Trophoblast cell (in vitro differentiated cells and primary cell): Measurements from ENCODE around the gene IMPDH1.

ENCODE experiments used
- DNase-seq, 2 donors: peaks; one replicate each; pipeline ENCODE4 v3.0.0-alpha.2; 2016
- H2AFZ ChIP-seq: 2 replicates; pipeline ENCODE4 v1.6.1; 2013; ENCODE audit warnings: low read length, moderate library complexity, mild to moderate bottlenecking; ENCODE audit not compliant: insufficient read depth, poor library complexity
- H2AK5ac ChIP-seq: 2 replicates; pipeline ENCODE4 v1.6.1; 2013; ENCODE audit warnings: mild to moderate bottlenecking, low read length
- H2BK120ac ChIP-seq: 2 replicates; pipeline ENCODE4 v1.6.1; 2013; ENCODE audit warnings: low read length, mild to moderate bottlenecking, moderate library complexity; ENCODE audit not compliant: insufficient read depth, poor library complexity
- H2BK12ac ChIP-seq: 2 replicates; pipeline ENCODE4 v1.6.1; 2013; ENCODE audit warnings: mild to moderate bottlenecking, low read length, moderate library complexity
- H2BK5ac ChIP-seq: 2 replicates; pipeline ENCODE4 v1.6.1; 2013; ENCODE audit warnings: low read length, low read depth, moderate library complexity, mild to moderate bottlenecking; ENCODE audit not compliant: poor library complexity
- H3K14ac ChIP-seq: 2 replicates; pipeline ENCODE4 v1.6.1; 2013; ENCODE audit warnings: mild to moderate bottlenecking, low read length
- H3K18ac ChIP-seq: 2 replicates; pipeline ENCODE4 v1.6.1; 2013; ENCODE audit warnings: mild to moderate bottlenecking, low read length
- H3K23ac ChIP-seq: 2 replicates; pipeline ENCODE4 v1.6.1; 2013; ENCODE audit warnings: low read length
- H3K27ac ChIP-seq: 2 replicates; pipeline ENCODE4 v1.5.1; 2013; ENCODE audit warnings: low read depth, mild to moderate bottlenecking, inconsistent platforms, low read length, moderate library complexity
- H3K27me3 ChIP-seq: 2 replicates; pipeline ENCODE4 v1.6.1; 2013; ENCODE audit warnings: inconsistent platforms, mild to moderate bottlenecking, low read length, moderate library complexity; ENCODE audit not compliant: insufficient read depth
- H3K36me3 ChIP-seq, 2 experiments: 1 replicate in 1 of 2; 2 replicates in 1 of 2; pipeline ENCODE4 v1.6.1; 2013; ENCODE audit warnings: low read length in 2 of 2, mild to moderate bottlenecking in 2 of 2, moderate library complexity in 1 of 2; ENCODE audit not compliant: insufficient read depth in 2 of 2, control insufficient read depth in 1 of 2
- H3K4ac ChIP-seq: 2 replicates; pipeline ENCODE4 v1.6.1; 2013; ENCODE audit warnings: low read depth, mild to moderate bottlenecking, low read length, moderate library complexity
- H3K4me1 ChIP-seq, 2 experiments: 1 replicate in 1 of 2; 2 replicates in 1 of 2; pipeline ENCODE4 v1.6.1; 2013; ENCODE audit warnings: low read length in 2 of 2, mild to moderate bottlenecking in 2 of 2, moderate library complexity in 1 of 2; ENCODE audit not compliant: insufficient read depth in 2 of 2, control insufficient read depth in 1 of 2
- H3K4me2 ChIP-seq: 2 replicates; pipeline ENCODE4 v1.6.1; 2013; ENCODE audit warnings: inconsistent platforms, mild to moderate bottlenecking, low read length, moderate library complexity
- H3K4me3 ChIP-seq: 2 replicates; pipeline ENCODE4 v1.5.1; 2013; ENCODE audit warnings: mild to moderate bottlenecking, low read depth, low read length, inconsistent platforms
- H3K79me1 ChIP-seq: one replicate; pipeline ENCODE4 v1.6.1; 2013; ENCODE audit warnings: low read length
- H3K79me2 ChIP-seq: 2 replicates; pipeline ENCODE4 v1.6.1; 2013; ENCODE audit warnings: low read length, mild to moderate bottlenecking; ENCODE audit not compliant: control insufficient read depth, insufficient read depth, poor library complexity
- H3K9ac ChIP-seq: 2 replicates; pipeline ENCODE4 v1.6.1; 2013; ENCODE audit warnings: mild to moderate bottlenecking, low read length
- H3K9me3 ChIP-seq: 2 replicates; pipeline ENCODE4 v1.6.1; 2013; ENCODE audit warnings: low read depth, mild to moderate bottlenecking, control low read depth, inconsistent platforms, low read length; ENCODE audit not compliant: insufficient read depth
- H4K12ac ChIP-seq: 2 replicates; pipeline ENCODE4 v1.6.1; 2013; ENCODE audit warnings: low read depth, mild to moderate bottlenecking, low read length, moderate library complexity
- H4K8ac ChIP-seq: 2 replicates; pipeline ENCODE4 v1.6.1; 2013; ENCODE audit warnings: low read depth, mild to moderate bottlenecking, low read length, moderate library complexity
- H4K91ac ChIP-seq: one replicate; pipeline ENCODE4 v1.6.1; 2013; ENCODE audit warnings: low read depth, mild to moderate bottlenecking, low read length, moderate library complexity
- WGBS: extraction: QIAGEN DNeasy Blood & Tissue Kit; methylation state at CpG from one replicate; pipeline ENCODE4 v1.1.7; 2013; ENCODE audit warnings: missing lambda C conversion rate; ENCODE audit not compliant: insufficient read length, insufficient coverage; ENCODE audit errors: extremely low coverage; 5-methylcytosine and 5-hydroxymethylcytosine counted together

Gene IMPDH1

GRCh38 chr7:128360359-128360678 is 49.5 kb downstream of the IMPDH1 start:
- no peak overlapping the region for H2AFZ ChIP-seq
- H4K12ac ChIP-seq: peak overlapping the region; percentile 6
- H3K79me1 ChIP-seq: peaks cover 53% of the 10 kb centered on the region
- H3K4me1 ChIP-seq: peaks cover 39 to 47% of the 10 kb centered on the region in 2 experiments
- no peaks in the 10 kb centered on the region for H3K27me3 ChIP-seq
- peaks cover 18% of the 10 kb centered on the region for H3K79me2 ChIP-seq
- H4K8ac ChIP-seq: peak overlapping the region; percentile 68
- peak overlapping the region; percentile 80 for H2BK5ac ChIP-seq
- peak overlapping the region; percentile 80 for H3K4me2 ChIP-seq
- peaks cover 6% of the 10 kb centered on the region in 2 experiments for H3K36me3 ChIP-seq
- H2BK120ac ChIP-seq: peak overlapping the region; percentile 82
- H3K14ac ChIP-seq: peak overlapping the region; percentile 83
- peak overlapping the region; percentile 43 for H2AK5ac ChIP-seq
- H3K18ac ChIP-seq: peak overlapping the region; percentile 78
- peak overlapping the region; percentile 27 for H3K4me3 ChIP-seq
- H3K9me3 ChIP-seq: no peaks in the 10 kb centered on the region
- no peak overlapping the region for H3K9ac ChIP-seq
- H3K23ac ChIP-seq: no peak overlapping the region
- H3K27ac ChIP-seq: peak overlapping the region; percentile 93
- no peak for DNase-seq
- H2BK12ac ChIP-seq: peak overlapping the region; percentile 98
- peak overlapping the region; percentile 64 for H3K4ac ChIP-seq
- H4K91ac ChIP-seq: peak overlapping the region; percentile 84
- no CpG with 5 or more reads among the region's 9 CpGs for whole genome bisulfite sequencing

- H3K18ac ChIP-seq: peak overlapping the region; percentile 78
- H3K4me3 ChIP-seq: no peak overlapping the region
- H3K79me1 ChIP-seq: peaks cover 53% of the 10 kb centered on the region
- H2BK12ac ChIP-seq: peak overlapping the region; percentile 98
- H3K4me1 ChIP-seq: peaks cover 39 to 47% of the 10 kb centered on the region in 2 experiments
- no peak overlapping the region for H2AFZ ChIP-seq
- DNase-seq: no peak
- peak overlapping the region; percentile 80 for H2BK5ac ChIP-seq
- H3K23ac ChIP-seq: no peak overlapping the region
- H3K79me2 ChIP-seq: peaks cover 18% of the 10 kb centered on the region
- peak overlapping the region; percentile 43 for H2AK5ac ChIP-seq
- peak overlapping the region; percentile 84 for H4K91ac ChIP-seq
- peak overlapping the region; percentile 82 for H2BK120ac ChIP-seq
- H3K4ac ChIP-seq: peak overlapping the region; percentile 64
- no CpG with 5 or more reads among the region's 4 CpGs for WGBS
- H4K12ac ChIP-seq: peak overlapping the region; percentile 6
- peak overlapping the region; percentile 93 for H3K27ac ChIP-seq
- H4K8ac ChIP-seq: peak overlapping the region; percentile 68
- H3K9me3 ChIP-seq: no peaks in the 10 kb centered on the region
- no peak overlapping the region for H3K9ac ChIP-seq
- peak overlapping the region; percentile 80 for H3K4me2 ChIP-seq
- peak overlapping the region; percentile 83 for H3K14ac ChIP-seq
- no peaks in the 10 kb centered on the region for H3K27me3 ChIP-seq
- H3K36me3 ChIP-seq: peaks cover 6% of the 10 kb centered on the region in 2 experiments
Observed at GRCh38 chr7:128359939-128360338, 49.8 kb downstream of the IMPDH1 start.

GRCh38 chr7:128359336-128359735 is 50.4 kb downstream of the IMPDH1 start:
- no peak overlapping the region for H3K4me2 ChIP-seq
- peak overlapping the region; percentile 72 for H4K8ac ChIP-seq
- no peaks in the 10 kb centered on the region for H3K9me3 ChIP-seq
- peak overlapping the region; percentile 82 for H2BK120ac ChIP-seq
- no CpG with 5 or more reads among the region's 12 CpGs for WGBS
- H4K91ac ChIP-seq: peak overlapping the region; percentile 84
- peak overlapping the region; percentile 80 for H2BK5ac ChIP-seq
- DNase-seq: no peak
- peaks cover 39 to 47% of the 10 kb centered on the region in 2 experiments for H3K4me1 ChIP-seq
- H3K36me3 ChIP-seq: peaks cover 6 to 8% of the 10 kb centered on the region in 2 experiments
- no peak overlapping the region for H3K9ac ChIP-seq
- H3K14ac ChIP-seq: peak overlapping the region; percentile 83
- peak overlapping the region; percentile 78 for H3K18ac ChIP-seq
- peak overlapping the region; percentile 3 for H2AFZ ChIP-seq
- H2AK5ac ChIP-seq: peak overlapping the region; percentile 43
- no peak overlapping the region for H3K4me3 ChIP-seq
- H2BK12ac ChIP-seq: peak overlapping the region; percentile 98
- peak overlapping the region; percentile 64 for H3K4ac ChIP-seq
- peaks cover 18% of the 10 kb centered on the region for H3K79me2 ChIP-seq
- peak overlapping the region; percentile 93 for H3K27ac ChIP-seq
- H4K12ac ChIP-seq: no peak overlapping the region
- H3K79me1 ChIP-seq: peaks cover 53% of the 10 kb centered on the region
- H3K23ac ChIP-seq: no peak overlapping the region
- H3K27me3 ChIP-seq: no peaks in the 10 kb centered on the region

- H3K18ac ChIP-seq: peak overlapping the region; percentile 76
- H3K9me3 ChIP-seq: no peaks in the 10 kb centered on the region
- WGBS: no CpG with 5 or more reads among the region's 1 CpG
- peak overlapping the region; percentile 69 for H2AK5ac ChIP-seq
- H3K4me3 ChIP-seq: no peak overlapping the region
- peak overlapping the region; percentile 83 for H3K14ac ChIP-seq
- H3K27me3 ChIP-seq: no peaks in the 10 kb centered on the region
- H3K36me3 ChIP-seq: peaks cover 9 to 11% of the 10 kb centered on the region in 2 experiments
- H3K4ac ChIP-seq: peak overlapping the region; percentile 89
- H2BK5ac ChIP-seq: peak overlapping the region; percentile 93
- peak overlapping the region; percentile 6 for H3K4me2 ChIP-seq
- H2AFZ ChIP-seq: no peak overlapping the region
- H4K12ac ChIP-seq: peak overlapping the region; percentile 3
- H3K4me1 ChIP-seq: peaks cover 39 to 50% of the 10 kb centered on the region in 2 experiments
- no peak for DNase-seq
- peaks cover 53% of the 10 kb centered on the region for H3K79me1 ChIP-seq
- peak overlapping the region; percentile 93 for H2BK12ac ChIP-seq
- H4K91ac ChIP-seq: peak overlapping the region; percentile 86
- peak overlapping the region; percentile 20 for H4K8ac ChIP-seq
- no peak overlapping the region for H3K9ac ChIP-seq
- H3K27ac ChIP-seq: peak overlapping the region; percentile 97
- peaks cover 18% of the 10 kb centered on the region for H3K79me2 ChIP-seq
- H2BK120ac ChIP-seq: peak overlapping the region; percentile 78
- no peak overlapping the region for H3K23ac ChIP-seq
Observed at GRCh38 chr7:128358233-128358632, 51.5 kb downstream of the IMPDH1 start.
